ENCODE results near the gene ZNF324.

ZNF324 gene

GRCh38 chr19:58453743-58454142 lies 13.1 kb upstream of the ZNF324 start:
- Histone ChIP-seq H3K36me3 (ENCODE audit: insufficient read depth, low read length) (peaks cover 32% of the 10 kb centered on the region), H3F3A (ENCODE audit: insufficient read depth, low read length) (no peaks in the 10 kb centered on the region), H3K9me2 (ENCODE audit: low read depth, low read length) (no peaks in the 10 kb centered on the region), H3K79me2 (ENCODE audit: insufficient read depth, low read length) (no peaks in the 10 kb centered on the region), H4K20me1 (ENCODE audit: insufficient read depth, low read length) (no peaks in the 10 kb centered on the region), H3K27me3 (ENCODE audit: insufficient read depth, low read length) (no peaks in the 10 kb centered on the region), H3K4me3 (ENCODE audit: low read depth, low read length, poor library complexity, severe bottlenecking) (no peak overlapping the region), H2AFZ (ENCODE audit: low read length) (no peak overlapping the region), H3K9ac (ENCODE audit: low read length) (no peak overlapping the region), H3K9me3 (ENCODE audit: low read length) (0 out of 2 replicates have a peak, but pooled peaks cover 5% of the 10 kb centered on the region), H3K27ac (ENCODE audit: low read depth, low read length, poor library complexity, severe bottlenecking) (no peak overlapping the region), H3K4me2 (ENCODE audit: low read length) (no peak overlapping the region), H3K4me1 (ENCODE audit: insufficient read depth, low read length, severe bottlenecking) (peaks cover 15% of the 10 kb centered on the region)
- TF ChIP-seq CTCF (IDR thresholded peaks at IDR 0.05; ENCODE audit: low read length) = no peak
- TF ChIP-seq EZH2 (IDR thresholded peaks at IDR 0.05; ENCODE audit: borderline replicate concordance, low read length) = no peak

- Histone ChIP-seq H3K4me3 (ENCODE audit: low read depth, low read length, poor library complexity, severe bottlenecking) (no peak overlapping the region), H3K36me3 (ENCODE audit: insufficient read depth, low read length) (peaks cover 36% of the 10 kb centered on the region), H4K20me1 (ENCODE audit: insufficient read depth, low read length) (no peaks in the 10 kb centered on the region), H3K9me3 (ENCODE audit: low read length) (no peaks in the 10 kb centered on the region), H3K4me2 (ENCODE audit: low read length) (no peak overlapping the region), H3K9ac (ENCODE audit: low read length) (no peak overlapping the region), H3K9me2 (ENCODE audit: low read depth, low read length) (no peaks in the 10 kb centered on the region), H3K27ac (ENCODE audit: low read depth, low read length, poor library complexity, severe bottlenecking) (no peak overlapping the region), H3K79me2 (ENCODE audit: insufficient read depth, low read length) (no peaks in the 10 kb centered on the region), H2AFZ (ENCODE audit: low read length) (no peak overlapping the region), H3K4me1 (ENCODE audit: insufficient read depth, low read length, severe bottlenecking) (peaks cover 15% of the 10 kb centered on the region), H3F3A (ENCODE audit: insufficient read depth, low read length) (no peaks in the 10 kb centered on the region), H3K27me3 (ENCODE audit: insufficient read depth, low read length) (no peaks in the 10 kb centered on the region)
- TF ChIP-seq EZH2 (IDR thresholded peaks at IDR 0.05; ENCODE audit: borderline replicate concordance, low read length) (no peak), CTCF (IDR thresholded peaks at IDR 0.05; ENCODE audit: low read length) (no peak)
Measured at GRCh38 chr19:58455306-58455705, 11.6 kb upstream of the ZNF324 start.

- Histone ChIP-seq H3K4me2 (ENCODE audit: low read length) (no peak overlapping the region), H3K4me3 (ENCODE audit: low read depth, low read length, poor library complexity, severe bottlenecking) (no peak overlapping the region), H4K20me1 (ENCODE audit: insufficient read depth, low read length) (no peaks in the 10 kb centered on the region), H3K27me3 (ENCODE audit: insufficient read depth, low read length) (no peaks in the 10 kb centered on the region), H3K36me3 (ENCODE audit: insufficient read depth, low read length) (peaks cover 36% of the 10 kb centered on the region), H3F3A (ENCODE audit: insufficient read depth, low read length) (no peaks in the 10 kb centered on the region), H3K4me1 (ENCODE audit: insufficient read depth, low read length, severe bottlenecking) (peaks cover 9% of the 10 kb centered on the region), H3K9ac (ENCODE audit: low read length) (no peak overlapping the region), H2AFZ (ENCODE audit: low read length) (no peak overlapping the region), H3K79me2 (ENCODE audit: insufficient read depth, low read length) (no peaks in the 10 kb centered on the region), H3K9me2 (ENCODE audit: low read depth, low read length) (no peaks in the 10 kb centered on the region), H3K27ac (ENCODE audit: low read depth, low read length, poor library complexity, severe bottlenecking) (no peak overlapping the region), H3K9me3 (ENCODE audit: low read length) (no peaks in the 10 kb centered on the region)
- TF ChIP-seq CTCF (IDR thresholded peaks at IDR 0.05; ENCODE audit: low read length) = no peak
- no peak for TF ChIP-seq EZH2 (IDR thresholded peaks at IDR 0.05; ENCODE audit: borderline replicate concordance, low read length)
Measured at GRCh38 chr19:58456111-58456510, 10.8 kb upstream of the ZNF324 start.

Data from OCI-LY1 (cell line).